IPS DF 4.7 (cell line): ENCODE measurements around the gene MYLK.
"Not testable (repeated sequence)": the region's sequence is repeated elsewhere in the genome, so short reads cannot be mapped to it uniquely, and the experiment has no call there.

Experiments used
- DNase-seq: peaks from one replicate; pipeline ENCODE4 v3.0.0-alpha.2; 2013; ENCODE audit warnings: low spot score; ENCODE audit errors: extremely low read depth

Gene MYLK

DNA sequence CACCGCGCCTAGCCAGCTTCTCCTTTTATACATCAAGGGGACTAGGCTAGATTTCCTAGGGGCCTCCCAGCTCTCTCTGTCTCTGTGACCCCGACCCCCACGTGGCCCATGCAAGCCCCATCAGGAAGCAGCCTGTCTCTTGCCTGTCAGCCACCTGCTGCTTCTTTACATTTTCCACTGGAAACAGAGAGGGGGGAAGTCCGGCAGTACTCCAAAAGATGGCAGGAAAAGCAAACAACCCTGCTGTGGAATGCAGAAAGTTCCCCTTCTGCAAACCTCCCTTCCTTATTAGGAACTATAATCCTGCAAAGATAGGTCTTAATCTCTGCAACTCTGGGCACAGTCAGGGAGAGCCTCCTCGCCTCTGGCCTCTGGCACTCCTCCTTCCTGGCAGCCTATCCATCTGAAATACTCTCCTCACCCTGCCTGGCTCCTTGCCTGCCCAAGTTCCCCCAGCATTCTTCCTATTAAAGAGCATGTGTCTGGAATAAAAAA lies 251.9 kb downstream of the MYLK start:
- DNase-seq = no peak

DNA sequence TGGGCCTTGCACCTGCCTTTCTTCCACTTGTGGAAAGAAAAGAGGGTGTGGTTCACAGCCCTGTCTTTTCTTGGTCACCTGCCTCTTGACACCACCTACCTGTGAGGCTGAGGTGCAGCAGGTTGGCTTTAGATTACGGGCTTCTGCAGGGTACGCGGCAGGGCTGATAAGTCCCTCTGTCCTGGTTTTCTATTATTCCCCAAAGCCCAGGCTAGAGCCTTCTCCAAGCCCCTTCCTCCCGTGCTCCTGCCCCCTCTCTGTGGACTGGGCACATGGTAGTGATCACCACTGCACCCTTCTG lies 254.4 kb downstream of the MYLK start:
- DNase-seq = no peak

DNA sequence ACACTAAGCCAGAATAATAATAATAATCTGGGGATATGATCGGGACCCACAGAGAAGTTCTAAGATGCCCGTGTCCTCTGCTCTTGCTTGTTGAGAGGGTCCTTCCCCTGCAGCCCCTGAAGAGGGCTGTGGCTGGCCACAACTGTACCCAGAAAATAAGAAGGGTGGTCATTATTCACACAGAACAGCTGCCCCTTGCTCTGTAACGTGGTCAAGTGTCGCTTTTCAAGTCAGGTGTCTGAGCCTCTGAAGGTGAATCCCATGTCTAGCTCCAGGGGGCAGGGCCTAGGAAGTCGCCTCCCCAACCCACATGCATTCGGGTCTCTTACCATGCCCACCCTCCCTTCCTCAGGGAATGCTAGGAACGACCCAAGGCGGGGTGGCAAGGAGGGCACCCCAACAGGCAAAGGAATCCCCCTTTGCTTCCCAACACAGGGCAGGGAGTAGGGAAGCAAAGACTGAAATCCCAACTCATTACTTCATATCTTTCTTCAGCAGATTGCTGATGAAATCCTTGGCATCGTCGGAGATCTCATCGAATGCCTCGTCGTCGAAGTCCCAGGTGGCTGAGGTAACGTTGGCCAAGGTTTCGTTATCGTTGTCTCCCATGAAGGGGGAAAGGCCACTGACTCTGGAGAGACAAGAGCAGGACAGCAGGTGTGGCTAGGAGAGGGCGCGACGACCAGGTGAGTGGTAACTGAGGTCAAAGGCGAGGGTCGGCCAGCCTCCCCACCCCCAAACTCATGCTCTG lies 255.0 kb downstream of the MYLK start:
- DNase-seq = no peak

DNA sequence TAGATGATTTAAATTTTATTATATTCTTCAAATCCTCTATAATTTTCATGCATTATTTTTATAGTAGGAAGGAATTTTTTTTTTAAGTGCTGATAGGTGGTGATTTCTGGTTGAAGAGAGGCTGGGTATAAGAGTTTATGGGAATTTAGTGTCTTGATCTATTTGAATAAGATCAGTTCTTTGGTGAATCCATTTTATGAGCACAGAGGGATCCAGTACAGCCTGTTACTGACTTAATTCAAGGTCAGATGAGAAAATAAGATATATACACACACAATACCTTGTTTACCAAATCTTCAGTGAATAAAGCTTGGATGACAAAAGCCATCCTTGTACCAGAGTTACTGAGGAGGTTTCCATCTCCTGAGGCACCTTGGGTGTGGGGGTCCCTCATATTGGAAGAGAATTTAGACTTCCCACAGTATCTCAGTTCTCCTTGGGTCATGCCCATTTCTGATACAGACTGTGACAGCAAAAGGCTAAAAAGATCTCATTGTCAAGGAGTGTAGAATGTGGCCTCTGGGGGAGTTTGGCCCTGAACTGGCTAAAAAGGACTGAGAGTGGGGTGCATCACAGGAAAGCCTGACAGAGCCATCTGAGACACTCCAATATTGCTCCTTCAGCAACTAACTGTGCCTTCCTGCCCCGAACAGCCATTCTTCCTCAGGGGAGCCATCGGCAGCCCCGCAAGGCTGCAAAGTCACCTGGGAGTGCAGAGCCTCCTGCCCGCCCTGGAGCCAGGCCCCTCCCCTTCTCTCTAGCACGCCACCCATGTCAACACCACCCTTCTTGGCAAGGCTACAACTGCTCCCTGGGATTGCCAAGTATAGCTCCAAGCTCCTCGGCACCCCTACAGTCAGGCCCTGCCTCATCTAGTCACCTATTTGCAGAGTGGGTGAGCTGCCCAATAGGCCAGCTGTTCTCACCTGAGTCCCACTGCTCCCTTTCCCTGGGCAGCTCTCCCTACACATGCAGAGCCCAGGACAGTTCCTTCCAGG lies 256.2 kb downstream of the MYLK start:
- no peak for DNase-seq

DNA sequence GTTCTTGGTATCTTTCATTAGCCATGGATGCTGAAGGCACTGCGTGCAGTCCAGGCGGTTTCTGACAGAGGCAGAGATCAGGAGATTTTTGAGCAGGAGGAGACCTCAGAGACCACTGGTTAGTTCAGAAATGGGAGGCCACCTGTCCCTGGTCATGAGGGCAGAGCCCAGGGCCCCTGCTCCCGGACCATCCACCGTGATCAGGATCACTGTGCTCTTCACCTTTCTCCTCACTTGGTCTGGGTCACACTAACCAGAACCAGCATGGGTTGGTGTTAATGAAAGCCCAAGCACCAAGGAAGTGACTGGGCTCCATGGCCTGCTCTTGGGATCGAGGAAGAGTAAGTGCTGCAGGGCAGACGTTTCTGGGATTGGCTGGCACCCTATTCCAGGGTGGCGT lies 257.3 kb downstream of the MYLK start:
- no peak for DNase-seq

DNA sequence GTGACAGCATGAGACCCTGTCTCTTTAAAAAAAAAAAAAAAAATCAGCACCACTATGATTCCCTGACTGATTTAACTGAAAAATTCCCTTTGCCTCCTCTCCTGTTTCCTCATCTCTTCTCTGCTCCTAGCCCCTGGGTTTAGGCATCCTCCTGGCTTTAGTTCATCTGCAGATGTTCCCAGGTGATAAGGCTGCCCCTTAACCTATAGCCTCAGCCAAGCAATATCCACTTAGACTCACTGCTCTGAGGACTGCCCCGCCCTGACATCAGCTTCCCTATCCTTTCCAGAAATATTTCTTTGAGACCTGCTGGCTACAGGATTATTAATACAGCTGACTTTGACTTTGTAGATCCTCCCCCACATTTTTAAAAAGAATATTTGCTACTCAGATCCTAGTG lies 259.8 kb downstream of the MYLK start:
- DNase-seq = no peak

DNA sequence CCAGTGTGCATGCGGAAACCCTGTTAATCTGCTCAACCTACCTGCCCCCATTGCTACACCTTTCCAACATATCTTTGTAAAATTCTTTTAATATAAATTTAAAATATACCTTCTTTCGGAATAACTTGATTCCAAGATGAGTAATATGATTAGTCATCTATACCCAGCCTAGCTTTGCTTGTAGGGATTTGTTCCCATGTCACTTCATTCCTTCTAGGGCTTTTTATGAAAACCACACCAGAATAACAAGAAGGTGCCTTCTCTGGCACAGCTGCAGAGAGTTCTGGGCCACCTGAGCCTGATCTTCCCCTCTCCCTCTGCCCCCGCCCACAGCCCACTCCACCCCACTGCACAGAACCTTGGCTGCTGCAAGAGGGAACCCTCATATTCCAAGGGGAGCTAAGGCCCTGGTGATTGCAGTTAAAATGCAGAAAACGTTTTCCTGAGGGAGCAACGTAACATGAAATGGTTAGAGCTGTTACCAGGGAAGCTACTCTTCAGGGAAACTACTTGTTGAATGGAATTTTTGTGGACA lies 260.7 kb downstream of the MYLK start:
- no peak for DNase-seq

DNA sequence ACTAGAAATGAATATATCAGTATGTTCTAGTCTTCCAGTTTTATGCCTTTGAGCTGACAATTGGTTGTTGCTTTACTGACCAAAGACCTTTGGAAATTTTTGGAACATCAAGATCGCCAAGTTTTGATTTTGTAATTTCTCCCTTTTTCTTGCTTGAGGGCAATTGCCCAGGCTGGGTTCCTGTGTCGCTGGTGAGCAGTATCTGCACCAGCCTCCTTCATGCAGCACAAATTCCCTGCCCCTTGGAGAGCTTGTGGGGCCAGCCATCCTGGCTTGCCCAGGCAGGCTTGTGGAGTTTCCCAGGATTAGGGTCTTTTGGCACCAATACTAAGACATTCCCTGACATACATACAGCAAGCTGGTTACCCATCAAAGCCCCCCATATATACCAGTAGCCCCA lies 261.4 kb downstream of the MYLK start:
- no peak for DNase-seq

DNA sequence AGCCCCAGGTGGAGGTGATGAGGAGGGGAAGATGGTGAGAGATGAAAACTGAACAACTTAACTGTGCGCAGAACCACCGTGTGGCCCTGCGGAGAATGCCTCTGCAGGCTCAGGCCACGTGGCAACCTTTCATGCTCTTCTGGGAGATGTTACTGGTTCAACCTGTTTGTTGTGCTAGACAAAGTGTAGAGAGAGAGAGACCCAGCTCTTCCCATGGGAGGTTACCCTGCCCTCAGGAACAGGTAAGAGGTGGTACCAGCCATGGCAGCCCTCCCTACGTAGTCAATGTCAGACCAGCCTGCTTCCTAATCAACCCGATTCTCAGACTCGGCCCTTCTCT lies 262.3 kb downstream of the MYLK start:
- no peak for DNase-seq

DNA sequence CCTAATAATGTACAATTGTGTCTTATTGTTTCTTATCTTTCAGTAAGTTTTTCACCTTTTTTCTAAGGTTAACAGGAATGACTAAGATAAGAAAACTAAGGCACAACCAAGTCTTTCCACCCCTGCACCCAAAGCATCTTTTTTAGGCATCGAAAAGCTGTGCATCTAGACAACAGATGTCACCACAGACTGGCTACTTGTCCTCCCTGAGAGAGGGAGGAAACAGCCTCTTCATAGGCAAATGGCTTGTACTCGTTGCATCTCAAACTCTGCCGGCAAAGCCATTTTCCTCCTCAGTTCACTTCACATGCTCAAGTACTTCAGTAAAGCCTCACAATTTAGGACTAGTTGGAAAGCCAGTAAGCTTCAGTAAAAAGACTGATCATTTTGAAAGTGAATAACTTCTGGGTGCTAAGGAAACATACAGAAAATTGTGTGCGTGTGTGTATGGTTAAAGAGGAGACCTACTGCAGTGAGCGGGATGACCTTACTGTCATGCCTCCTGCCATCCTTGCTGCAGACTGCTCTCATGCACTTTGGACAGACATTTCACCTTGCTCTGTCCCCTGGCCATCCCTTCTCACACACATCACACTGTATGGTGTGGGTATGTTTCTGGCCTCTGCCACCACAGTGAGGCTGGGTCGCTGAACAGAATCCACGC lies 262.8 kb downstream of the MYLK start:
- DNase-seq = no peak

DNA sequence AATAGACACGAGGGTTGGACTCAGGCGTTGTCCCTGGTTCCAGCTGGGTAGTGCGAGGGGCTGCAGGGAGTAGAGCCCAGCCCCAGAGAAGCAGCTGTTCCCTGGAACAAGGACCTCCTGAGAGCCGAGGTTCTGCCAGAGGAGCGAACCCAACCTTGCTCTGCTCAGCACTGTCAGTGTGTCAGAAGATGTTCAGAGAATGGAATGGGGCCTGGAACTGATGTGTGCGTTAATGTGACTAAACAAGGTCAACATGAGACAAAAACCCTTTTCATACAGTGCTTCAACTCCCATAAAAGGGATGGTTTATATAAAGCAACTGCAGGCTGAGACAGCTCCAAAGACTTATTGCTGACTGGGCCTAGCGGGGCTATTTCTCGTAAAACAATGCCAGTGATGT lies 263.8 kb downstream of the MYLK start:
- no peak for DNase-seq

DNA sequence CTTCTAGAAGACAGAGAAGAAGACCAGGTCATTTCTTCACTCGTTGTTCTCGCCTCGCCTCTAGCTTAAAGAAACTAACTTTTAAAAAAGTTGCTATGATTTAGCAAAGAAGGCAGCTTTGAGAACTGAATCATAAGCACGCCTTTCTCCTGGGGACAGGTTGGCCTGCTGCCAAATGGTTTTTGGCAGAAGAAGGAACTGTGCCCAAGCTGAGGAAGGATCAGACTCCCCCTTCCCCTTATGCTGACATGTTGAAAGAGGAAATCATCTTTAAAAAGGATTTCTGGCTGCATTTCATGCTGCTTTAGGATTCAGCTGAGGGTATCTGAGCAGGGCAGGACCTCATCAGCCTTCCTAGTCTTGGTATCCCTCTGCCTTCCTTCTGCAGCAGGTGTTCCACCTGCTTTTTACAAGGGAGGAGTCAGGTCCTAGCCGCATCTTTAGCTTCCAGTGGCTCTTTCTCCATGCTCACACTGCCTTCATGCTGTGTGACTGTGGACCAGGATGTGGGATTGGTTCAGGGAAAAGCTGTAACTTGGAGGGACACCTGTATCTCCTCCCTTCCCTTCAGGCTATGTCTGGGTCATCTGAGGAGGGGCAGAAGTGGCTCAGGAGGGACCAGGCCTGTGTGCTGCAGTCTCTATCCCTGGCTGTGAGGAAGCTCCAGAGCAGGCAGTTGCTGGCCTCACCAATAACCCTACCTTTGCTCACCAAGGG lies 265.2 kb downstream of the MYLK start:
- no peak for DNase-seq

DNA sequence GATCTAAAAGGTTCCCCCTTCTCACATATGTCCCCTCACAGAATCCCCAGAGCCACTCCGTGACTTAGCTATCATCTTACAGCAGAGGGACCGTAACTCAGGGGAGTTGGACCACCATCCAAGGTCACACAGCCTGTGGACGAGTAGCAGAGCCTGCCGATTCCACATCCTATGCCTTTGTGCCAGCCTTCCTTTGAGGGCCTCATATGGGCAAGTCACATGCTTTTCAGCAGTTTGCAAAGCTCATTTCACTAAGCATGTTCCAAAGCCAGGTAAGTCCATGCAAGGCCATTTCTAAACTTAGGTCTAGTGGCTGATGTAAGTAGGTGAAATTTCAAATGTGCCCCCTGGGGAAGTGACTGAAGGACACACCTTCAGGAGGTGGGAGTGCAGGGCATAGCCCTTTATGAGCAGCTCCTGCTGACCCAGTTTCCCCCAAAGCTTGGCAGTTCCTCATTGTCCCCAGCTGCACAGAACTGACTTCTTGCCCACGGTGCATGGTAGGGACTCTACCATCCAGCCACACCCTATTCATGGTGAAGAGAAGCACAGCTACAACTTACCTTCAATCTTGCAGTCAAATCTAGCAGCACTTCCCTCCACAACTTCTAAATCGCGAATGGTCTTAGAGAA lies 265.9 kb downstream of the MYLK start:
- DNase-seq = no peak

DNA sequence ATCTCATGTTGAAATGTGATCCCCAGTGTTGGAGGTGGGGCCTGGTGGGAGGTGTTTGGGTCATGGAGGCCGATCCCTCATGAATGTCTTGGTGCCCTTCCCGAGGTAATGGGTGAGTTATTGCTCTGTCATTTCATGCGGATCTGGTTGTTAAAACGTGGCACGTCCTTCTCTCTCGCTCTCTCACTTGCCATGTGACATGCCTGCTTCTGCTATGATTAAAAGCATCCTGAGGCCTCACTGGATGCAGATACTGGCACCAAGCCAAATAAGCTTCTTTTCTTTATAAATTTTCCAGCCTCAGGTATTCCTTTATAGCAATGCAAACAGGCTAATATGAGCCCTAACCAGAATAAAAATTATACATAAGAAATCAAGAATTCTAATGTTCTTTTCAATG lies 267.5 kb downstream of the MYLK start:
- DNase-seq = no peak

DNA sequence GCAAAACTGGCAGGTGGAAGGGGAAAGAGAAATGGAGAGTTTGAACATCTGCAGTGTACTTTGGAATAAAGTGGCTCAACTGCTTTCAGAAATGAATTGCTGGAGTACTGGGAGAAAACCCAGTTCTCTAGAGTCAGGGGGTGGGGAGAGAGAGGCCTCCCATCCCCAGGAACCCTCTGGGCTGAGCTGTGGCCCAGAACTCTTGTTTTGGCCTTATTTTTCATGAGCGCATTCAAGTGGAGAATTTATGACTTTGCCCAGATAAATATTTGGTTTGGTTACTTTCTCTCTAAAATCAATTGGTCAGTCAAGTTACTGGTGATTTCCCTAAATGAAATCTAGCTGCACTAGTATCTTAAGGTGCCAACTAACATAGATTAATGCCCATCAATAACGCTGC lies 270.6 kb downstream of the MYLK start:
- DNase-seq = no peak

DNA sequence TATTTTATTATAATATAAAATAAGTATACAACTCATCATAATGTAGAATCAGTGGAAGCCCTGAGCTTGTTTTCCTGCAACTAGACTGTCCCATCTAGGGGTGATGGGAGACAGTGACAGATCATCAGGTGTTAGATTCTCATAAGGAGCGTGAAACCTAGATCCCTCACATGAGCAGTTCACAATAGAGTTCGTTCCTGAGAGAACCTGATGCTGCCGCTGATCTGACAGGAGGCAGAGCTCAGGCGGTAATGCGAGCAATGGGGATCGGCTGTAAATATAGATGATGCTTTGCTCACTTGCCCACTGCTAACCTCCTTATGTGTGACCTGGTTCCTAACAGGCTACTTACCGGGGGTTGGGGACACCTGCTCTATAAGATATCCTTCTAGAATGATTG lies 272.5 kb downstream of the MYLK start:
- DNase-seq = not testable (repeated sequence)

DNA sequence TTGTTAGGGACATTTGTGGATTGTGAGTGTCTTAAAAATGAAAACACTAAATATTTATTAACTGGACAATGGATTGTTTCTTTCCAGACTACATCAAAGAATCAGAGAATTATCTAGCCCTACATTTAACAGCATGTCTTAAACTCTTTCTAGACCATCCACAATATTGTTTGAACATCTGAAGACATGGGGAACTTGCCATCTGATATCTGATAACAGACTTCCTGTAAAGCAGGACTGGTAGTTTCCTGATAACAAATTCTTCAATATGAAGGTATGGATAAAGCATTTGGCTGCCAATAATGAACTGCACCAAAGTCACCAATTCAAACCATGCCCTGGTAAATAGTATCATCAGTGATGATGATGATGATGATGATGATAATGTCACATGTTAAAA lies 273.1 kb downstream of the MYLK start:
- no peak for DNase-seq

DNA sequence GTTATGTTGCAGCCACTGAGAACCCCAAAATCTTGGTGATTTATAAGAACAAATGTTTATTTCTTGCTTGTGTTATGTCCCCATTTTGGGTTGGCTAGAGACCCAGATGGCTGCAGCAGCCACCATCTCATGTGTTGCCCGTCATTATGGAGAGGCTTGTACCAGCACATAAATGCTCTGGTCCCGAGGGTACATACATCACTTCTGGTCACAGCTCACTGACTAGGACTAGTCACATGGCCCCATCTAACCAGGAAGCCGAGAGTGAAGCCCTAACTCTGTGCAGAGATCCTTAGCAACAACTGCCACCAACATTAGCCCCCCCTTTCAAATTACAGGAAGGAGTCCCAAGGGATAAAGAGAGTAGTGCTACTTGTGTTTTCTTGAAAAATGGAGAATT lies 273.8 kb downstream of the MYLK start:
- no peak for DNase-seq

DNA sequence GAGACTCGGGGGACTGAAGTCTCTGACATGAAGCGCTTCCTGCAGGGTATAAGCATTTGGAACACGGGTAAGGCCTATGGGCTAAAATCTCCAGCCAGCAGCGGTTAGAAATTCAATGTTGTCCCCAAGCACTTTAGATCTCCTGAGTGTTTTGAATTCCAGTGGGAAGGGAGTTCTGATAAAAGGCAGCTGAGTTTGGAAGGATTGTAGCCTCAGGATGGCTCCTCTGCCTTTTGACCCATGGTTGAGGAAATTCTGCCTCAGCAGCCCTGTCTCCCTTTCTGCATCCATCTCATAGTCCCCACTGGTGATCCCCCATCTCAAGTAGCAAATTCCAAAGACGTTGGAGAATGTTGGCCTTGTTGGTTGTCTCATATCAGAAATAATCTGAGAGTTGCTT lies 275.1 kb downstream of the MYLK start:
- no peak for DNase-seq

DNA sequence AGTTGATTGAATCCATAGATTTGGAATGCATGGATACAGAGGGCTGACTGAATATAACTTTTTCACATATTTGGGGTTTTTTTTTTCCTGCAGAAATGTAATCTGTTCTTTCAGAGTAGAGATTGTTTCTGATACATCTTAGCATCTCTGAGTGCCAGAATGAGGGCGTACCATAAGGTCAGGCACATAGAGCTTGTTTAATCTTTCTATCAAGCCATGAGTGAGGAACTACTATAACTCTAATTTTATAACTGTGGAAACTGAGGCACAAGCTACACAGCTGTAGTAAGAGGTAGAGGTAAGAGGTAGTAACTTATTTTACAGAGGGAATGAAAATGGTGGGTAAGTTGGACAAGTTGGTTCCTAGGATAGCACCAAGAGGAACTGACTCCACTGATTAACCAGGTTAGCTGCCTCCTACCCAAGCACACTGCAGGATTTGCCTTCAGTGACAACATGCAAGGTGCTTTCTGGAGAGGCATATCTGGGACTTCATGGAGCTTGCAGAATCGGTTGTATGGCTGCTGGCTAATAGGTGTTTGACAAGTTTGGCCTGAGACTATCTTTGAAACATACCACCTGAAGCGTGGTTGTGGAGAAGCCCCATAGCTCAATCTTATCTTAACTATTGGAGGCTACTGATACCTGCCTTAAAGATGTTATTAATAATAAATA lies 275.7 kb downstream of the MYLK start:
- no peak for DNase-seq
